GM21381 (cell line): ENCODE measurements around the gene DCUN1D3.
A peak's percentile ranks its signal among the peaks of the same experiment; 100 is the strongest.

ENCODE experiments used
- ATAC-seq: cut with Tn5 transposase; IDR thresholded peaks from one replicate; pipeline ENCODE4 v1.9.1; 2021; ENCODE audit warnings: mild to moderate bottlenecking, moderate library complexity; ENCODE audit not compliant: unreplicated experiment

The DCUN1D3 gene

DNA sequence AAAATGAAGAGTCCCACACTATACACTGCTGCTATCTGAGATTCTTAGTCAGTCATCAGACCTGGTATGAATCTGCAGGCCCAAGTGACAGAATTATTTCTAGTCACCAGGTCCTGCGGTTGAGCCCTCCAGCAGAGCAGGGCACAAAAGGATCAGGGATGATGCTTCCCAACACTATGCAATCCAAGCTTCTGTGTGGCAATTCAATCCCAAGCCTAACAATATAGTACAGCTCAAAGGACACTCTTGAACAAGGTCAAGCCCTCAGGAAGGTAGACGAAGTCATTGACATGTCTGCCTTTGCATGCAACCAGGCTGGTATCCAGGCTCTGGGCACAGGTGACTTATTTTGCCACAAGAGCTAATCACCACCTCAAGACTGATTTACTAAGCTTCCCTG, 5.8 kb downstream of the DCUN1D3 start:
- ATAC-seq = no peak

DNA sequence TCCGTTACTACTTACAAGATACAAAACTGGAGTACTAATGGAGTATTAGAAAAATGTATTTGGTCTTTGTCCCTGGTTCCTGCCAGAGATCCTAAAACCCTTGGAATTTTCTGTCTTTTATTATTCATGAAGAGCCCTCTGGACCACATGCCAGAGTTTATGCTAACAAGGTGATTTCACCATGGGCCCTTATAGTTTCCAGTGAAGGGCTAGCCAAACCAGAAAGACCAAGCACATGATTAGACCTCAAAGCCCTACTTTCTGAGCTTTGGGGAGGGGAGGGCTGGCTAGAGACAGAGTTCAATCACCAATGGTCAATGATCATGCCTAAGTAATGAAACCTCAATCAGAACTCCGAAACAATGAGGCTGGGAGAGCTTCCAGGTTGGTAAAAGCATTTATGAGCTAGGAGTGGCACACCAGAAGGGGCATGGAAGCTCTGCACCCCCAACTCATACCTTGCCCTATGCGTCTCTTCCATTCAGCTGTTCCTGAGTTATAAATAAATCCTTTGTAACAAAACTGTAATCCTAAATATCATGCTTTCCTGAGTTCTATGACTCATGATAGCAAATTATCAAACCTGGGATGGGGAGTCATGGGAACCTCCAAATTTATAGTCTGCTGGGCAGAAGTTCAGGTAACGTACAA, 10.4 kb downstream of the DCUN1D3 start:
- no peak for ATAC-seq

DNA sequence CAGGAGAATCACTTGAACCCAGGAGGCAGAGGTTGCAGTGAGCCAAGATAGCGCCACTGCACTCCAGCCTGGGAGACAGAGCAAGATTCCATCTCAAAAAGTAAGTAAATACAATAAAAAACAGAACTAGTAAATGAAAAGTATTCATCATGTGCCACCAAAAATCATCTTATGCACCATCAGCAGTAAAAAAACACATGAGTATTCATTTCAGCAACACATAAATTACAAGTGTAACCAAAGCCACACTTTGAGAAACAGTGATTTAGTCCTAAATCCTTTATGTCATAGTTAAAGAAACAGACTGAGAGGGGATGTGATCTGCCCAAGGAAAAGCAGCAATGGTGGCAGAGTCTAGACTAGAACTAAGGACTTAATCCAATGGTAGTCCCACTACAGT, 13.0 kb downstream of the DCUN1D3 start:
- ATAC-seq = no peak

DNA sequence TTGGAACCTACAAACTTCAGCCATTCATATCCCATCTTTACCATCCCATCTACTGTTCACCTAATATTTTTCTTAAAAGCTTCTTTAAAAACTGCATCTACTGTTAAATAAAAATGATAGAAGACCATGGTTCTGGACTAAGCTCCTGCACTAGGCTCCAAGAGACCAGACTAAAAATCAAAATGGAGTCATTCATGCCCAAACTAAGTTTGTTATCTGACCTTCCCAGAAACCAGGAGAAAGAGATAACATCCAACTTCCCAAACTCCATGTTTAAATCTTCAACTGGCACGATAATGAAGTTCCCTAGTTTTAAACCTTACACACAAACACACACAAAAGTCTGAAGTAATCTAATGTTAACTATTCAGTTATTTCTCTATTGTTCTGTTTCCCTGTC, 13.8 kb downstream of the DCUN1D3 start:
- ATAC-seq = no peak

DNA sequence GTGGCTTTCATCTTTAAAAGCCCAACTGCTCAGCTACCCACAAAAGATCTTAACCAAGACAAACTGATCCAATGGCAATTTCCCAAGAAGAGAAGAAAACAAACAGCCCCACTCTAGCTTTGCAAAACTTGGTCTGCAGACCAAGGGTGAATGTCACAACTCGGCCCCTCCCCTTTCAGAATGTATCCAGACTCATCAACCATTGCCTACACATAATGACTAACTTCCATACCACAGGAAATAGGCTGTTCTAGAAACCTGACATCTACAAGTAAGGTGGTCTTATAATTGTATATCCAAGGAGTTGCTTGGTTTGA, 16.0 kb downstream of the DCUN1D3 start:
- ATAC-seq = no peak

DNA sequence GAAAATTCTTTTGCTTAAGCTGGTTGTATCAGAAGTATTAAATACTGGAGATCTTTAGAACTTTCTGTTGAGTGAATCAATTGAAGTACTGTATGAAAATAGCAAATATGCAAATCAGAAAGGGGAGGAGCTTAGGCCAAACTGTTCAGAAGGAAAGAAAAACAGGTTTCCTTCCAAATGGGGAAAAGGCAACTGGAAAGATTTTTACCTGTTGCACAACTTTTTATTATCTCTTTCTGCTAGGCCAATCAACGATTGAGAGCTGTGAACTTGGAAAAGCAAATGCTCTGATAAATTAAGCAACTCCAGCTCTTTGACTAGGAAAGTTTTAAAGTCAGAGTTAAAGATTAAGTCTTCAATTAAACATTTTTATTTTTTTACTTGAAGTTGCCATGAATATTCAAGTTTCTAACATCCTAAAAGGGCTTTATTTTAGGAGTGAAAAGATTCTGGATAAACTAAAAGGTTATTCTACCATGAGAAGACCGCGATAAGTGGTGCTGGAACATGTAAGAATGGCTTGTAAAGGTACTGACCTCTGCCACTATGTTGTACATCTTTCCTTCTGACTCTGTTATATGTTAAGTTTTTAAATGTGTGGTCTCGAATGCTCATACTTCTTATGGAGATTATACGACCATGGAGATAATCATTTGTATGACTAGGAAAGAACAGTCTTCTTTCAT, 16.5 kb downstream of the DCUN1D3 start:
- no peak for ATAC-seq

DNA sequence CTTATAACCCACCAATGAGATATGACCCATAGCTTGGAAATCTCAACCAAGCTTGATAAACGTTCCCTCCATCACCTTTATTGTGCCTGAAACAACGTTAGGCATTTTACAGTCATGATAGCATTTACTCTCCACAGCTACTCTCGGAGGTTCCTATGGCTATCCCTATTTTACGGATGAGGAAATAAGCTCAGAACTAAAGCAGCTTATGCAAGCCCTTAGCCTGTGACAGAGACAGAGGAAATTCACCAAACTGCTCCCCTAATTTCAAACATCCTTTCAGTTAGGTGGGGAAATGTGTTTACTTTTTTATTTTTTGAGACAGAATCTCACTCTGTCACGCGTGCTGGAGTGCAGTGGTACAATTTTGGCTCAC, 18.7 kb downstream of the DCUN1D3 start:
- ATAC-seq = no peak

DNA sequence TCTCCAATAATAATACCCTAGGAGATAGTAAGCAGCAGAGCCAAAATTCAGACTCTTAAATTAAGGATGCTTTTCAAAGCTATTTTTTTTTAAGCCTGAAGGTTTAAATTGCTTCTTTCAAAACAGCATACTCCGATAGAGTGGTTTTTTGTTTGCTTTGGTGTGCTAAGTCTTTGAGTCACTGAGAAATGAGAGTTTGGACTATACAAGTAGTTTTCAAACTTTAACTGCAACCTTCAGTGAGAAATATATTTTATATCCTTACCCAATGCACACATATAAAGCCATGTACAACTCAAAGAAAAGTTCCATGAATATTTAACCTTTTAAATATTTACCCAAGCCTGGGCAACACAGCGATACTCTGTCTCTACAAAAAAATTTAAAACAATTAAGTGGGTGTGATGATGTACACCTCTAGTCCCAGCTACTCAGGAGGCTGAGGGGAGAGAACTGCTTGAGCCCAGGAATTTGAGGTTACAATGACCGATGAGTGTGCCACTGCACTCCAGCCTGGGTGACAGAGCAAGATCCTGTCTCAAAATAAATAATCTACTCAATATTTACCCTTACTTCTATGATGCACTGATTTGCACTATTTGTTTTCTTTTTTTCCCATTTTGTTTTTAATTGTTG, 19.2 kb downstream of the DCUN1D3 start:
- ATAC-seq = no peak

DNA sequence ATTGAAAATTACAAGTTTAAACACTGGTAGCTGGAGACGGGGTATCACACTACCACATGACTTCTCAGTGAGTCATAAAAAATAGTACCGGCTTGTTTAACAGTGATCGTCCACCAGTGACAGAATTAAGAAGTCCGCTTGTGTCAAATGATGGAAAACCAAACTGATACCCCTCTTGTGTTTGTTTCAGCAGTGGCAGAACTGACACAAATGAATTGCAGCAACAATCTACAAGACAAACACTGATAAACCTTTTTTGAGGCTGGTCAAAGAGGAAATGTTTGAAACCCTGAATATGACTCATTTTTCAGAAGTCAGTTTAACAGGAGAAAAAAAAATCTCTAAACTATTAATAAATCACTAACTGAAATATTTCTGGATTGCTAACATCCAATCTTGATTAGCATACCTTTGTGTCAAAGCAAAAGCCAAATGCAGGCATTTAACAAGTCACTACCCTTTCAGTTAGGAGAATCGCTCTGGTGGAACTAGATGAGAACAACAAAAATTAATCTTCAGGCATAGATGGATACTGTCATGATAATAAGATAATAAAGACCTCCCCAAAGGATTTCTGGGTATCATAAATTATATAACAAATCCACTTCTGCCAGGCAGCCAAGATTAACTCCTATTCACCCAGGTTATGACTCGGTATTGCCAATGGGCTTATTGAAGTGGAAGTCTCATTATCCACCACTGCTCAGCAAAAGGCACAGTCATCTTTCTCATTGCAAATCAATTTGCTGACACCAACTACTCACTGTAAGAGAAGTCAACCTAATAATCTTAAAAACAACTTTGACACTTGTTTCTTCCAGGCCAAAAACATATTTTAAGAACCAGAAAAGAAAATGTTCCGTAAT, 20.8 kb downstream of the DCUN1D3 start:
- peak; percentile 44 for ATAC-seq

DNA sequence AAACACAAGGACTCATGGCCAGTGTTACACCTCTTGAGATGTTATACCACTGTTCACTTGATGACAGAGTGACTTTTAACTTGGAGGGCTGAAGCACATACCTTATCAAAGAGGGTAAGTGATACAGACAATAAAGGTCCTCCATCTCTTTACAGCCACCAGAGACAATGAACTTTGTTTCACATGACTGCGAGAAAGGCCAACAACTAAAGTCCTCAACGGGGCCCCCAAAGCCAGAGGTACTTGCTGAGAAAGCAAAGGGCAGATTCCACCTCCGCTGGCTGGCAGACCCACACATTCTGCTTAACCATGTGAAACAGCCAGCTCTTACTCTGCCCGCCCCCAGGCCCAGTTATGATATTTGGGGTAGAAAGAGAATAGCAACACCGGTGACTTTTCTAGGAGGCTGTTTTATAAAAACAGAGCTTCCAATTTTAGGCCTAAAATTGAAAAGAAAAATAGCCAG, 21.4 kb downstream of the DCUN1D3 start:
- ATAC-seq = no peak

DNA sequence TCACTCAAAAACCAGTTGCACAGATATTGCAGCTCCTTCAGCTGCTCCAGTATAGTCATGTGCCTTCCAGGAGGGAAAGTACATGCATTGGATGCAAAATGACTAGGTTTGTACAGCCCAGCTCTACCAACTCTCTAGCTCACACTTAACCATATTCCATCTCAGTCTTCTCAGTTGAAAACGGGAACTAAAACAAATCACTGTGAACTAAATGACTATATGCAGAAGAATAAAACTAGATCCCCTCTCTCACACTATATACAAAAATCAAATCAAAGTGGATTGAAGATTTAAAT, 24.9 kb downstream of the DCUN1D3 start:
- no peak for ATAC-seq

DNA sequence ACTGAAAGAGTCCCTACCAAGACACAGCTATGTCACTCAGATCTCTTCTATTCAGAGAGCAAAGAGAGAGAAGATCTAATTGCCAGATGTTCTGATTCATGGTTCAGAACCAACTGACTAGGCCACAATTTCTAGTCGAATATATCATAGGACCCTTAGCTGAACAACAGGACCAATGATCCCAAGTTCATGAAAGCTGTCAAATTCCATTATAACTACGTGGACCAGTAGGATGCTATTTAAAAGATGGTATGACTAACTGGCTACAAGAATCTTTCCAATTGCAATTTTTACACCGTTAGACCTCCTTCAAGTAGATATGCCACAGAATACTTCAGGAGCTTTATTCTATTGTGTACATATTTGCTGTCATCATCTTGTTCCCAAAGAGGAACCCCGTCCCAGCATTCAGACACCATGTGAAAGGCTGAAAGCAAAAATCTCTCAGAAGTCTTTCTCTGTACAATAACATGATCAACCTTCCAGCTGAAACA, 26.0 kb downstream of the DCUN1D3 start:
- ATAC-seq = peak; percentile 1

DNA sequence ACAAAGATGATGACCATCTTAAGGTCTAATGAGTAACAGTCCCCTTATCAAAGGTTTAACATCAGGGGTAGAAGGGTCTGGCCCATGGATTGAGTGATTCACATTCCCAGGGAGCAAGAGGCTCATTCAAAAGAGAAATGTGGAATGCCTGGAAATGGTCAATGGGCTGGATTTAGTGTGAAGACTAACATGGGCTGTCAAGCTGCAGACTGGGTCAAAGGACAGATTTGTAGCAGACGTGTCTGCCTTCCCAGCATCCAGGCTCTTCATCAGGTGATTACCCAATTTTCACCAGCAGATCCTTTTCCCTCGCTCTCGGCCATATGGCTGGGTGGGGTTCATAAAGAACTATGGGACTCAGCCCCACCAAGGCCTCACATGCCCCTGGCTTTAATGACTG, 26.8 kb downstream of the DCUN1D3 start:
- no peak for ATAC-seq

DNA sequence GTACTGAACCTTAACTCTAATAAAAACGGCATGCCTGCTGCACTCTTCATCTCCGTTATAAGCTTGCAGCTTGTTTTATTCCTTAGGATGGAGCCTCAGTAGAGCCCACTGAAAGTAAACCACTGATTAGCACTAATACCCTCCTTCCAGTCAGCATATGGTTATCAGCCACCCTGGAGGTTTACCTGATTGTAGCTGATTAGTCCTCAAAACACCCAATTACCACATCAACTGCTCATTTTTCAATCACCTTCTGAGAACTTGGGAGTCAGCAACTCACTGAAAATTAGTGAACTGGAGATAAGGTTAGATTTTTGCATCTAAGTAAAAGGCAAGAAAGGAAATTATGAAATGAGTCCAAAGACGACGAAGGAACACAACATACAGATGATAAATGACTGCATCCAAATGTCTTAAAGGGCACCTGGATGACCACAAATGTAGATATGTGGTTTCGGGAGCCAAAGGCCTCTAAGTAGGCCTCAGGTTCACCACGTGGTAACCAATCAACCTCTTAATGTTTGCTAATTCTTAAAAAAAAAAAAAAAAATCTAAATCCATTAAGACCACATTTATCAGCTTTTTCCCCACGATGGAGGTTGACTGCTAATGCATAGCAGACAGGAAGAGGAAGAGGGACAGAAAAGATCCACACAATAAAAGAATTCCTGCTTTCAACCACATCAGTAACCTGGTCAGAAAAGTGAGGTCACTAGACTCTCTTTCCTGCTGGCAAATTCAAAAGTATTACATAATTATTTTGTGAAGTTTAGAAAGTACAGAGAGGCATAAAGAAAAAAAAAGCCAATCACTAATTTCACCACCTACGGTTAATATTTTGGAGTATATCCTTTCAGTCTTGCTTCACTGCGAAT, 28.0 kb downstream of the DCUN1D3 start:
- ATAC-seq = no peak

DNA sequence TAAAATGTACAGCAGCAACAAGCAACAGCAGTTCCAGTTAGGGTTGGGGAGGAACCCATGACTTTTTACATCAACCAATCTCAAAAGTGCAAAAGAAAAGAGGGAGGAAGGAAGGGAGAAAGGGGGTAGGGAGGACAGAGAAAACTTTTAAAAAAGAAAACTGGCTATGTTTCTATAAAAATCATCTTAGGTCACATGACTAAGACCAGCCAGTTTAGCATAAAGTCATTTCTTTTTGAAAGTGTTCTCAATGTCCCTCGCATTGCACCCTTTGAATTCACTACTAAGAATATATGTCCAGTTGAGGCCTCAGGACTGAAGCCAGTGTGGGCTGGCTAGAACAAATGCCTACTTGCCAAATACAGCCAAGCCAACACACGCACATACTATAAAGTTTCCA, 28.9 kb downstream of the DCUN1D3 start:
- no peak for ATAC-seq

DNA sequence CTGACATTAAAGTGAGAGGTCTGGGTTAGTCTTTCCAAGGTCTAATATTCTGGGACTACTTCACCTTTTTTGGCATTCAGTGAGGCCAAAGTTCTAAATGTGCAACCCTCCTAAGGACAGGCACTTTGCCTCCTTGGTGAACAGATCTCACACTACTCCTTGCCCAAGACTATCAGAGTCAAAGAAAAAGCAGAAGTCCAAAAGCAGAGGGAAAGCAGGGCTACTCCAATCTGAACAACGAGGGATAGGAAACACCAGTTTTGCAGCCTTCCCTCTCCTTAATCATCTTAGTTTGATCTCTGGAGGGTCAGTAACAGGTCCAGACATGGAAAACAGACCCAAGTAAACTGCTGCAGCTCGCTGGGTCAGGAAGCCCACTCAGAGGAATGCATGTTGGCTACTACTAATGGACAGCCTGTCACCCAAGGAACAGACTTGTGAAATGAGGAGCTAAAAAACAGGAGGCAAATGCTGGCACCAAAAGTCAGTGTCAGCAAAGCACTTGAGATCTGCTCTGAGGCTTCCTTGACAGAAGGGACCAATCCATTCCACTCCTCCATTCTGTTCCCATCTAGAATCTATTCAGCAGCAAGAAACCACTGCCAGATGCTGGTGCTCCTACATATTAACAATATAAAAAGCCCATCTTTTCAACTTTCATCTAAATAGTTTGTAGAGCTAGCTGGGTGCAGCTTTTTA, 29.9 kb downstream of the DCUN1D3 start:
- no peak for ATAC-seq

DNA sequence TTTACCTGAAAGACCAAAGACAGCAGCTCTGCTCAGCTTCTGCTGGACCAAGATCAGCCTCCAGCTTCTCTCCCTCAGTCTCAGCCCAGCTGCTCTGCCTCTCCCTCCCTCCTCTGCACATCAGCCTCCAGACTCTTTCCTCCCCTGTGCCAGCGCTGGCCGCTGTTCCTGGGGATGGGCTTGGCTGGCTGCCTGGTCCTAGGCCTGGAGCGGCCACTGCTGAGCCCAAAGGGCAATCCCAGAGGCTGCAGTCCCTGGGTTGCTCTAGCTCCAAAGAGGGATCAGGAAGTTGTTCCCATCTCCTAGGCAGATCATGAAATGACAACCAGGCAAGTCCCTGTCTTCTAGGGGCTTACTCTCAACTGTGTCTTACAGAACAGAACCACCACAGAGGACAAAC, 31.3 kb downstream of the DCUN1D3 start:
- no peak for ATAC-seq

DNA sequence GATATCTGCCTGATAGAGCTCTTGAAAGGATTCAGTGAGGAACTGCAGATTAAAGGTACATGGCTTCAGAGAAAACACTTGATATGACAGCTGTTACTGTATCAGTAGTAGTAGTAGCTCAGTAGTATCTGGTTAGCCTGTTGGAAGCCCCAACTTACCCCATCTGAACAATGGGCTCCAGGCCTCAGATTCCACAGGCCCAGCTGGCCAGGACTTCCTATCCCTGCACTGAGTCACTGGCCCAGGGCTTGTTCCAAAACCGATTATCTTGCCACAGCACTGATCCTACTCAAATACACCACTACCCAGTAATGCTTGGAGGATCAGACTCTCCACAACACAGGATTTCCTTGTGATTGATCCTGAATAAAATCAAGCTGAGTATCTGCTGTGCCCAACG, 32.6 kb downstream of the DCUN1D3 start:
- no peak for ATAC-seq

DNA sequence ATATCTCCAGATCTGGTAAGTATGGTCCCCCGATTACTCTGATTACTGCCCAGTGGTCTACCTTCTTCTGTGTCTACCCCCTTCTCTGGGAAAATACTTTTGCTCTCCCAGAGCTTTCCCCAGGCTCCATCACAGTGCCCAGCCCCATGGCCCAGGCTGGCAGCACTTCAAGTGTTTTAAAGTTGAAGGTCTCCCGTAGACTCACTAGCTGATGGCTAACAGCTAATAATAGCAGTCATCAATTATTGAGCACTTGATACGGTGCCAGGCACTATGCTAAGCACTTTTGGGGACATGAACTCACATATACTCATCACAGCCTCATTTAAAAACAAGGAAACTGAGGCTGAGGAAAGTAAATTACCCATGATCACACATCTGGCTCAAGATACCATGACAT, 33.4 kb downstream of the DCUN1D3 start:
- ATAC-seq = no peak

DNA sequence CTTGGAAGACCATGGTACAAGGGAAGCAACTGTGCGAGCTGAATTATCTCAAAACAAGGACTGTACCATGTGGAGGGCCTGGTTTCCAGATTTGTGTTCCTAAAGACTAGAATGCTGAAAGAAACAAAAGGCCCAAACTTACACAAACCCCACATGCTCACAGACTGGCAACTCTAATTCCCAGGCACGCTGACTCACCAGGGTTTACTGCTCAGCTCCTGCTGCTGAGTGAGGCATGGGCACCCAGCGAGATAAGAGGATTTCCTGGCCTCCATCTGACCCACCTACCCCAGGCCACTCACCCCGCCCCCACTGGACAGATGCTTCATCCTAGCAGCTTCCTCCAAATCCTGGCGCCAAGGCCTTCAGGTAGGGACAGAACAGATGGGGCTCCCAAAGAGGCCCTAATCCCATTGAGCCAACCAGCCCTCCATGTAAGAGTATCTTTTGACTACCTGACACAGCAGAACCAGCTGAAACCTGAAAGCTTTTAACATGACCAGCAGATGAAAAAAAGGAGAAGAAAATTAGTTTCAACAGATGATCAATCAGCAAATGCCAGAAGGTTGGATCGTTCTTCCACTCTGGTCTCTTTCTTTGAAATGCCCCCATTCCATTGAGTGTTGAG, 33.9 kb downstream of the DCUN1D3 start:
- no peak for ATAC-seq
